H1 (cell line): Measurements from ENCODE around the gene NWD2. TPM values are rescaled to one million over a fixed set of nuclear protein-coding genes. Genes with fewer than 3 reads are reported as not detected.

Source experiments
- CTCF ChIA-PET: fragments of 300-600 bp; sonication (Branson Sonifier 250); formaldehyde crosslinking; loops from one replicate; lab custom pipeline; 2021; ENCODE audit not compliant: partially characterized antibody; lab: Charles Lee
- POLR2A ChIA-PET: fragments of 300-600 bp; sonication (Branson Sonifier 250); formaldehyde crosslinking; loops from one replicate; lab custom pipeline; 2021; ENCODE audit warnings: inconsistent platforms; ENCODE audit not compliant: partially characterized antibody; lab: Charles Lee
- DNase-seq, 2 experiments: peaks; one replicate each; pipeline versions ENCODE4 v3.0.0 to v3.0.0-alpha.2; 2010 to 2022; ENCODE audit warnings: low spot score in 2 of 2, low read depth in 1 of 2, mixed read lengths in 1 of 2
- FAIRE-seq: peaks from 2 replicates; lab custom pipeline; 2011; peaks lifted over from hg19 to GRCh38; lab: Jason Lieb, UNC
- H2AFZ ChIP-seq: 2 replicates; pipeline ENCODE4 v1.8.1; 2012; ENCODE audit warnings: low read length, inconsistent platforms
- H2AK5ac ChIP-seq: 2 replicates; pipeline ENCODE4 v1.6.1; 2013; ENCODE audit warnings: low read depth, low read length
- H2BK120ac ChIP-seq: replicated peaks from 2 replicates; pipeline ENCODE3; 2013; ENCODE audit warnings: low read depth, low read length, inconsistent platforms
- H2BK12ac ChIP-seq: 2 replicates; pipeline ENCODE4 v1.6.1; 2013; ENCODE audit warnings: low read depth, low read length
- H2BK15ac ChIP-seq: 2 replicates; pipeline ENCODE4 v1.6.1; 2013; ENCODE audit warnings: low read length
- H2BK20ac ChIP-seq: 2 replicates; pipeline ENCODE4 v1.6.1; 2013; ENCODE audit warnings: low read length
- H2BK5ac ChIP-seq: 2 replicates; pipeline ENCODE4 v1.6.1; 2013; ENCODE audit warnings: low read depth, low read length
- H3K14ac ChIP-seq: 2 replicates; pipeline ENCODE4 v1.6.1; 2013; ENCODE audit warnings: inconsistent platforms; ENCODE audit not compliant: insufficient read length
- H3K18ac ChIP-seq: 2 replicates; pipeline ENCODE4 v1.6.1; 2013; ENCODE audit warnings: low read length; ENCODE audit errors: extremely low read depth
- H3K23ac ChIP-seq: 2 replicates; pipeline ENCODE4 v1.6.1; 2013; ENCODE audit warnings: inconsistent platforms; ENCODE audit not compliant: insufficient read length
- H3K23me2 ChIP-seq: 2 replicates; pipeline ENCODE4 v1.6.1; 2013; ENCODE audit warnings: low read depth, low read length
- H3K27ac ChIP-seq: 2 replicates; pipeline ENCODE4 v1.6.1; 2011; ENCODE audit warnings: low read depth, low read length, inconsistent platforms
- H3K27me3 ChIP-seq, 4 experiments: replicated peaks in 1 of 4; 1 replicate in 1 of 4; 2 replicates in 3 of 4; pipeline versions ENCODE4 v1.6.1 to v1.8.1; 2011 to 2013; ENCODE audit warnings: low read length in 3 of 4, mild to moderate bottlenecking in 3 of 4, inconsistent platforms in 2 of 4, mixed read lengths in 2 of 4, moderate library complexity in 1 of 4; ENCODE audit not compliant: control insufficient read depth in 3 of 4, insufficient read depth in 3 of 4; ENCODE audit errors: extremely low read depth in 1 of 4
- H3K36me3 ChIP-seq, 4 experiments: 2 replicates each; pipeline versions ENCODE4 v1.6.1 to v1.8.1; 2011 to 2013; ENCODE audit warnings: mild to moderate bottlenecking in 4 of 4, low read length in 3 of 4, moderate library complexity in 2 of 4, control low read depth in 1 of 4, inconsistent platforms in 1 of 4; ENCODE audit not compliant: insufficient read depth in 4 of 4, control insufficient read depth in 2 of 4
- H3K4ac ChIP-seq: replicated peaks from 2 replicates; pipeline ENCODE3; 2013; ENCODE audit warnings: low read length, low read depth, mixed read lengths, inconsistent platforms; ENCODE audit not compliant: insufficient read length
- H3K4me1 ChIP-seq, 4 experiments: replicated peaks in 1 of 4; 1 replicate in 1 of 4; 2 replicates in 3 of 4; pipeline versions ENCODE4 v1.6.1 to v1.8.1; 2011 to 2013; ENCODE audit warnings: low read length in 3 of 4, inconsistent platforms in 2 of 4, mixed read lengths in 1 of 4; ENCODE audit not compliant: insufficient read depth in 4 of 4, control insufficient read depth in 3 of 4
- H3K4me2 ChIP-seq, 2 experiments: 2 replicates each; pipeline versions ENCODE4 v1.6.1 to v1.8.1; 2011 to 2013; ENCODE audit warnings: low read depth in 2 of 2, low read length in 2 of 2, control low read depth in 1 of 2, inconsistent platforms in 1 of 2, mild to moderate bottlenecking in 1 of 2; ENCODE audit not compliant: insufficient read depth in 1 of 2
- H3K4me3 ChIP-seq, 4 experiments: fragments of 200-600, 300-600 bp in 1 of 4; sonication (generic), shearing (Covaris generic), sonication (Bioruptor Twin) in 1 of 4; 2 replicates each; pipeline versions ENCODE4 v1.5.1 to v1.8.1; 2011 to 2016; ENCODE audit warnings: low read length in 4 of 4, low read depth in 3 of 4, control low read depth in 2 of 4, inconsistent platforms in 2 of 4, mild to moderate bottlenecking in 2 of 4, mixed read lengths in 1 of 4, moderate library complexity in 1 of 4; ENCODE audit not compliant: insufficient read depth in 2 of 4; ENCODE audit errors: extremely low read depth in 1 of 4
- H3K56ac ChIP-seq: replicated peaks from 2 replicates; pipeline ENCODE3; 2013; ENCODE audit warnings: low read depth, mild to moderate bottlenecking, mixed read lengths, low read length, inconsistent platforms; ENCODE audit not compliant: insufficient read length
- H3K79me1 ChIP-seq: 2 replicates; pipeline ENCODE4 v1.6.1; 2013; ENCODE audit warnings: low read depth, low read length, control low read depth
- H3K79me2 ChIP-seq, 2 experiments: 2 replicates each; pipeline versions ENCODE4 v1.6.1 to v1.8.1; 2012 to 2013; ENCODE audit warnings: low read length in 2 of 2, mild to moderate bottlenecking in 2 of 2, inconsistent platforms in 1 of 2; ENCODE audit not compliant: insufficient read depth in 2 of 2, control insufficient read depth in 1 of 2
- H3K9ac ChIP-seq, 4 experiments: replicated peaks in 1 of 4; 1 replicate in 1 of 4; 2 replicates in 3 of 4; pipeline versions ENCODE4 v1.6.1 to v1.8.1; 2011 to 2013; ENCODE audit warnings: low read depth in 3 of 4, low read length in 3 of 4, control low read depth in 2 of 4, mild to moderate bottlenecking in 2 of 4, moderate library complexity in 2 of 4, inconsistent platforms in 1 of 4; ENCODE audit errors: extremely low read depth in 1 of 4
- H3K9me3 ChIP-seq, 2 experiments: 2 replicates each; pipeline versions ENCODE4 v1.6.1 to v1.8.1; 2012 to 2013; ENCODE audit warnings: mild to moderate bottlenecking in 2 of 2, moderate library complexity in 2 of 2, control low read depth in 1 of 2, inconsistent platforms in 1 of 2, low read depth in 1 of 2, low read length in 1 of 2, mixed read lengths in 1 of 2; ENCODE audit not compliant: insufficient read depth in 2 of 2
- H4K20me1 ChIP-seq, 2 experiments: replicated peaks in 1 of 2; 2 replicates each; pipeline versions ENCODE3 to v1.8.1; 2011 to 2013; ENCODE audit warnings: inconsistent platforms in 2 of 2, low read length in 2 of 2, mild to moderate bottlenecking in 1 of 2; ENCODE audit not compliant: insufficient read depth in 2 of 2, control insufficient read depth in 1 of 2
- H4K5ac ChIP-seq: 2 replicates; pipeline ENCODE4 v1.6.1; 2013; ENCODE audit warnings: low read length, low read depth, mixed read lengths, inconsistent platforms; ENCODE audit not compliant: insufficient read length
- H4K8ac ChIP-seq: 2 replicates; pipeline ENCODE4 v1.8.0; 2013; ENCODE audit warnings: mild to moderate bottlenecking, moderate library complexity, low read length, inconsistent platforms; ENCODE audit not compliant: insufficient read depth; ENCODE audit errors: extremely low read depth
- H4K91ac ChIP-seq: replicated peaks from 2 replicates; pipeline ENCODE3; 2013; ENCODE audit warnings: low read length, mixed read lengths, inconsistent platforms; ENCODE audit not compliant: insufficient read length
- ASH2L ChIP-seq: fragments of 200-600, 300-600 bp; sonication (generic); IDR thresholded peaks from one replicate; pipeline ENCODE4 v1.7.1; 2017; ENCODE audit warnings: low read length
- BCL11A ChIP-seq, 2 experiments: IDR thresholded peaks; one replicate each; pipeline ENCODE4 v1.6.1; 2011; ENCODE audit warnings: low read depth in 2 of 2, low read length in 2 of 2, mild to moderate bottlenecking in 2 of 2
- CBX5 ChIP-seq: fragments of 300-800, 300-1000 bp; sonication (generic); IDR thresholded peaks from 2 replicates; pipeline ENCODE4 v1.7.1; 2016; ENCODE audit warnings: antibody characterized with exemption, low read length, low read depth
- HDAC6 ChIP-seq: IDR thresholded peaks from one replicate; pipeline ENCODE4 v1.7.1; 2012; ENCODE audit warnings: low read depth, mild to moderate bottlenecking, inconsistent platforms, low read length, moderate library complexity
- JUN ChIP-seq: IDR thresholded peaks from 2 replicates; pipeline ENCODE4 v1.6.1; 2011; ENCODE audit warnings: low read depth, mild to moderate bottlenecking, improper control_type of control experiment, low read length
- KDM1A ChIP-seq: fragments of 200-600, 300-600 bp; sonication (generic); IDR thresholded peaks from 2 replicates; pipeline ENCODE4 v1.7.1; 2016; ENCODE audit warnings: mild to moderate bottlenecking, low read length, borderline replicate concordance
- KDM5A ChIP-seq: fragments of 200-600 bp; IDR thresholded peaks from 2 replicates; pipeline ENCODE4 v1.7.1; 2012; ENCODE audit warnings: mild to moderate bottlenecking, low read length, inconsistent platforms, mixed read lengths
- POU5F1 ChIP-seq: IDR thresholded peaks from 2 replicates; pipeline ENCODE4 v1.6.1; 2011; ENCODE audit warnings: low read depth, mild to moderate bottlenecking, low read length, moderate library complexity
- RNF2 ChIP-seq: fragments of 200-900, 300-1000 bp; sonication (generic); IDR thresholded peaks from 2 replicates; pipeline ENCODE4 v1.7.1; 2016; ENCODE audit warnings: borderline replicate concordance, low read depth, mild to moderate bottlenecking, antibody characterized with exemption, low read length; ENCODE audit not compliant: poor library complexity, severe bottlenecking; ENCODE audit errors: missing control alignments
- SIRT6 ChIP-seq: IDR thresholded peaks from one replicate; pipeline ENCODE4 v1.7.1; 2012; ENCODE audit warnings: low read length, inconsistent platforms
- TAF7 ChIP-seq: optimal IDR thresholded peaks from 2 replicates; pipeline ENCODE3; 2011; ENCODE audit warnings: low read depth, mild to moderate bottlenecking, inconsistent platforms, low read length, moderate library complexity, borderline replicate concordance
- TBP ChIP-seq: IDR thresholded peaks from 2 replicates; pipeline ENCODE4 v1.6.1; 2011; ENCODE audit warnings: low read depth, low read length, improper control_type of control experiment
- TEAD4 ChIP-seq: IDR thresholded peaks from 2 replicates; pipeline ENCODE4 v1.6.1; 2012; ENCODE audit warnings: low read depth, low read length, inconsistent platforms, mixed read lengths
- WGBS, 2 experiments: shearing (Covaris generic) in 1 of 2; methylation state at CpG; one replicate each; pipeline versions ENCODE4 v1.1.6 to v1.1.7; 2013 to 2015; ENCODE audit warnings: low lambda C conversion rate in 2 of 2, mixed read lengths in 2 of 2, inconsistent platforms in 1 of 2, low coverage in 1 of 2, missing lambda C conversion rate in 1 of 2; ENCODE audit not compliant: insufficient replicate concordance in 2 of 2, insufficient coverage in 1 of 2, insufficient read length in 1 of 2; ENCODE audit errors: extremely low coverage in 1 of 2, missing lambda C conversion rate in 1 of 2; 5-methylcytosine and 5-hydroxymethylcytosine counted together
- polyA plus RNA-seq, 7 experiments: library from polyadenylated mRNA; depleted of rRNA in 3 of 7; stranded (reverse) in 5 of 7; unstranded in 2 of 7; fragments of >200 nt in 5 of 7; fragments of 200-250 nt in 2 of 7; gene quantifications; 1 replicate in 5 of 7; 2 replicates in 1 of 7; 4 replicates in 1 of 7; pipeline versions ENCODE4 v1.2.1 to v1.2.3, GENCODE V29; 2011 to 2013; ENCODE audit warnings: missing spikeins in 2 of 7, mixed read lengths in 2 of 7
- total RNA-seq: library from RNA; stranded (reverse); fragmentation: NEBNext Ultra II Directional; extraction: Animal tissue kit (Norgen Biotek cat#: 25700); gene quantifications from 2 replicates; pipeline ENCODE4 v1.2.1, GENCODE V29; 2021

NWD2 gene
- total and polyA plus RNA-seq, 2 of the 8 experiments (the other 6 are each of a cell fraction or from before 2014, with no cell fraction given), result under 0.01 TPM; not detected in 1

- no peak overlapping the region for H2BK15ac ChIP-seq
- no peak overlapping the region for H2BK12ac ChIP-seq
- H2AFZ ChIP-seq, result no peak overlapping the region
- H3K14ac ChIP-seq, result no peak overlapping the region
- no peaks in the 10 kb centered on the region for H3K4me1 ChIP-seq
- no peak overlapping the region for H3K4me2 ChIP-seq
- no peaks in the 10 kb centered on the region for H3K23me2 ChIP-seq
- H3K4me3 ChIP-seq, result no peak overlapping the region
- H3K79me2 ChIP-seq, result no peaks in the 10 kb centered on the region
- no peaks in the 10 kb centered on the region for H3K79me1 ChIP-seq
- H3K27me3 ChIP-seq, result no peaks in the 10 kb centered on the region
- H4K5ac ChIP-seq, result no peak overlapping the region
- H3K18ac ChIP-seq, result no peak overlapping the region
- H3K23ac ChIP-seq, result no peak overlapping the region
- H3K4ac ChIP-seq, result no peak overlapping the region
- FAIRE-seq, result no peak
- H3K36me3 ChIP-seq, result no peaks in the 10 kb centered on the region
- no peak overlapping the region for H2BK120ac ChIP-seq
- no peak overlapping the region for H4K8ac ChIP-seq
- POLR2A ChIA-PET, result no interaction called here
- H4K20me1 ChIP-seq, result no peaks in the 10 kb centered on the region
- H4K91ac ChIP-seq, result no peak overlapping the region
- H3K9me3 ChIP-seq, result no peaks in the 10 kb centered on the region
- H3K9ac ChIP-seq, result no peak overlapping the region
- no peak overlapping the region for H2BK20ac ChIP-seq
- no peak overlapping the region for H3K27ac ChIP-seq
- WGBS, 2 experiments, result 94% methylated on average over 9 of the region's 9 CpGs; no CpG with 5 or more reads in 1 of the 2 experiments
- no peak overlapping the region for H2BK5ac ChIP-seq
- DNase-seq, result no peak
- CTCF ChIA-PET, result interaction anchor here (1.0 kb wide), 1 partner anchor 8 kb away, joined by 4 read pairs; no protein-coding TSS in a partner anchor
- no peak overlapping the region for H3K56ac ChIP-seq
- H2AK5ac ChIP-seq, result no peak overlapping the region
- TF ChIP-seq HDAC6 (no peak), CBX5 (no peak), TEAD4 (no peak), POU5F1 (no peak), RNF2 (no peak), SIRT6 (no peak), BCL11A (IDR thresholded peaks at IDR 0.05; ENCODE audit: low read depth in 2 of 2, low read length in 2 of 2) (no peak), KDM5A (no peak), TBP (no peak), JUN (no peak), TAF7 (no peak), KDM1A (no peak), ASH2L (no peak)
Observed at GRCh38 chr4:37490391-37491347, 246.1 kb downstream of the NWD2 start.
